SK-N-SH treated with all-trans-retinoic acid at 6 μM for 48 hours (cell line): ENCODE measurements around the gene TRIM66.

ENCODE experiments used
- ATAC-seq: fragments of 200-7000 bp; cut with Tn5 transposase; 3 replicates; pipeline ENCODE4 v1.9.1; 2020; ENCODE audit warnings: mild to moderate bottlenecking, moderate library complexity
- CREB5 ChIP-seq: fragments of 250-450 bp; sonication (Bioruptor Pico); IDR thresholded peaks from 2 replicates; pipeline ENCODE4 v1.5.1; 2020; ENCODE audit warnings: low read depth, mild to moderate bottlenecking, moderate library complexity
- CSDC2 ChIP-seq: fragments of 250-450 bp; sonication (Bioruptor Pico); IDR thresholded peaks from 2 replicates; pipeline ENCODE4 v1.5.0; 2020; ENCODE audit warnings: mild to moderate bottlenecking, moderate library complexity
- CSRNP3 ChIP-seq: fragments of 250-450 bp; sonication (Bioruptor Pico); IDR thresholded peaks from 2 replicates; pipeline ENCODE4 v1.5.1; 2021; ENCODE audit warnings: mild to moderate bottlenecking, moderate library complexity
- ESRRG ChIP-seq: fragments of 250-450 bp; sonication (Bioruptor Pico); IDR thresholded peaks from 2 replicates; pipeline ENCODE4 v1.6.1; 2021; ENCODE audit warnings: mild to moderate bottlenecking
- GLIS3 ChIP-seq: fragments of 250-450 bp; sonication (Bioruptor Pico); IDR thresholded peaks from 2 replicates; pipeline ENCODE4 v1.5.0; 2020; ENCODE audit warnings: mild to moderate bottlenecking, moderate library complexity
- ISL1 ChIP-seq: fragments of 250-450 bp; sonication (Bioruptor Pico); IDR thresholded peaks from 2 replicates; pipeline ENCODE4 v2.1.2; 2022; ENCODE audit warnings: mild to moderate bottlenecking, moderate library complexity
- OSR1 ChIP-seq: fragments of 250-450 bp; sonication (Bioruptor Pico); IDR thresholded peaks from 2 replicates; pipeline ENCODE4 v1.8.0; 2022; ENCODE audit warnings: moderate library complexity, mild to moderate bottlenecking, inconsistent platforms
- PATZ1 ChIP-seq: fragments of 250-450 bp; sonication (Bioruptor Pico); IDR thresholded peaks from 2 replicates; pipeline ENCODE4 v1.8.0; 2020; ENCODE audit warnings: mild to moderate bottlenecking, moderate library complexity, borderline replicate concordance
- POU6F1 ChIP-seq: fragments of 250-450 bp; sonication (Bioruptor Pico); IDR thresholded peaks from 2 replicates; pipeline ENCODE4 v1.8.0; 2021; ENCODE audit warnings: low read depth, mild to moderate bottlenecking, moderate library complexity, borderline replicate concordance
- PPARA ChIP-seq: fragments of 250-450 bp; sonication (Bioruptor Pico); IDR thresholded peaks from 2 replicates; pipeline ENCODE4 v1.5.0; 2020; ENCODE audit warnings: mild to moderate bottlenecking, borderline replicate concordance
- SNAI2 ChIP-seq: fragments of 250-450 bp; sonication (Bioruptor Pico); IDR thresholded peaks from 2 replicates; pipeline ENCODE4 v1.5.0; 2020; ENCODE audit warnings: mild to moderate bottlenecking, moderate library complexity
- TCF4 ChIP-seq: fragments of 250-450 bp; sonication (Bioruptor Pico); IDR thresholded peaks from 2 replicates; pipeline ENCODE4 v1.8.0; 2021; ENCODE audit warnings: mild to moderate bottlenecking, moderate library complexity, borderline replicate concordance
- TOX ChIP-seq: fragments of 250-450 bp; sonication (Bioruptor Pico); IDR thresholded peaks from 2 replicates; pipeline ENCODE4 v1.8.0; 2021; ENCODE audit warnings: mild to moderate bottlenecking, moderate library complexity, borderline replicate concordance
- TSHZ2 ChIP-seq: fragments of 250-450 bp; sonication (Bioruptor Pico); IDR thresholded peaks from 2 replicates; pipeline ENCODE4 v1.5.0; 2020; ENCODE audit warnings: mild to moderate bottlenecking, moderate library complexity
- ZC3H10 ChIP-seq: fragments of 250-450 bp; sonication (Bioruptor Pico); IDR thresholded peaks from 2 replicates; pipeline ENCODE4 v1.5.1; 2021; ENCODE audit warnings: mild to moderate bottlenecking, moderate library complexity
- ZFP3 ChIP-seq: fragments of 250-450 bp; sonication (Bioruptor Pico); IDR thresholded peaks from 2 replicates; pipeline ENCODE4 v1.5.0; 2020; ENCODE audit warnings: mild to moderate bottlenecking, moderate library complexity
- ZNF565 ChIP-seq: fragments of 450-650 bp; formaldehyde crosslinking; conservative IDR thresholded peaks from 2 replicates; pipeline ENCODE4 v1.5.0; 2020; ENCODE audit warnings: low read depth, mild to moderate bottlenecking, moderate library complexity
- ZNF70 ChIP-seq: fragments of 450-650 bp; formaldehyde crosslinking; IDR thresholded peaks from 2 replicates; pipeline ENCODE4 v1.5.0; 2020; ENCODE audit warnings: mild to moderate bottlenecking, moderate library complexity
- ZNF8 ChIP-seq: fragments of 450-650 bp; formaldehyde crosslinking; IDR thresholded peaks from 2 replicates; pipeline ENCODE4 v1.5.0; 2020; ENCODE audit warnings: mild to moderate bottlenecking, moderate library complexity

The TRIM66 gene

GRCh38 chr11:8612522-8612921 is 69.9 kb downstream of the TRIM66 start:
- TF ChIP-seq GLIS3 (CRISPR knock-in tag) = no peak
- no peak for TF ChIP-seq ESRRG (CRISPR knock-in tag)
- TF ChIP-seq POU6F1 = no peak
- TF ChIP-seq ZNF565 (CRISPR knock-in tag) = no peak
- TF ChIP-seq TSHZ2 (CRISPR knock-in tag) = no peak
- no peak for TF ChIP-seq ZC3H10 (CRISPR knock-in tag)
- no peak for TF ChIP-seq TCF4 (CRISPR knock-in tag)
- TF ChIP-seq ZNF70 = no peak
- no peak for ATAC-seq

GRCh38 chr11:8610532-8611116 is 71.8 kb downstream of the TRIM66 start:
- ATAC-seq = no peak
- TF ChIP-seq OSR1 (CRISPR knock-in tag) (no peak), ZC3H10 (CRISPR knock-in tag) (no peak), SNAI2 (CRISPR knock-in tag) (no peak), ZNF565 (CRISPR knock-in tag) (no peak), PATZ1 (CRISPR knock-in tag) (no peak), CSRNP3 (CRISPR knock-in tag) (no peak), TOX (no peak), PPARA (CRISPR knock-in tag) (no peak), CREB5 (no peak)

- TF ChIP-seq POU6F1 = no peak
- TF ChIP-seq ZNF8 (CRISPR knock-in tag) = no peak
- no peak for TF ChIP-seq CSDC2 (CRISPR knock-in tag)
- no peak for TF ChIP-seq TSHZ2 (CRISPR knock-in tag)
- no peak for TF ChIP-seq ZFP3 (CRISPR knock-in tag)
- TF ChIP-seq ISL1 (CRISPR knock-in tag) = no peak
- peak; percentile 33; the same call in 2 of the 3 replicates for ATAC-seq
Observed at GRCh38 chr11:8608652-8609051, 73.8 kb downstream of the TRIM66 start.
